ENCODE results near the gene EXOC3L1.

GRCh38 chr16:67187175-67187890 is 2.6 kb downstream of the EXOC3L1 start:
- TF ChIP-seq MAFK (IDR thresholded peaks at IDR 0.05; ENCODE audit: low read depth, low read length) (no peak), POLR2A (IDR thresholded peaks at IDR 0.05; ENCODE audit: low read depth, low read length) (no peak), CTCF (conservative IDR thresholded peaks at IDR 0.05; ENCODE audit: low read depth, low read length) (no peak), MXI1 (IDR thresholded peaks at IDR 0.05; ENCODE audit: borderline replicate concordance, low read depth, low read length) (no peak), RAD21 (IDR thresholded peaks at IDR 0.05; ENCODE audit: low read length) (no peak), USF2 (IDR thresholded peaks at IDR 0.05; ENCODE audit: low read depth, low read length) (no peak), CEBPB (IDR thresholded peaks at IDR 0.05; ENCODE audit: low read depth, low read length) (no peak), RCOR1 (IDR thresholded peaks at IDR 0.05; ENCODE audit: insufficient replicate concordance, low read length) (no peak), BHLHE40 (IDR thresholded peaks at IDR 0.05; ENCODE audit: low read depth, low read length) (no peak), RFX5 (IDR thresholded peaks at IDR 0.05; ENCODE audit: low read depth, low read length) (no peak), SMC3 (IDR thresholded peaks at IDR 0.05; ENCODE audit: low read depth, low read length) (no peak), FOS (IDR thresholded peaks at IDR 0.05; ENCODE audit: low read depth, low read length) (no peak)
- TF ChIP-seq, protein P1, sequence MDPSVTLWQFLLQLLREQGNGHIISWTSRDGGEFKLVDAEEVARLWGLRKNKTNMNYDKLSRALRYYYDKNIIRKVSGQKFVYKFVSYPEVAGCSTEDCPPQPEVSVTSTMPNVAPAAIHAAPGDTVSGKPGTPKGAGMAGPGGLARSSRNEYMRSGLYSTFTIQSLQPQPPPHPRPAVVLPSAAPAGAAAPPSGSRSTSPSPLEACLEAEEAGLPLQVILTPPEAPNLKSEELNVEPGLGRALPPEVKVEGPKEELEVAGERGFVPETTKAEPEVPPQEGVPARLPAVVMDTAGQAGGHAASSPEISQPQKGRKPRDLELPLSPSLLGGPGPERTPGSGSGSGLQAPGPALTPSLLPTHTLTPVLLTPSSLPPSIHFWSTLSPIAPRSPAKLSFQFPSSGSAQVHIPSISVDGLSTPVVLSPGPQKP (IDR thresholded peaks at IDR 0.05; ENCODE audit: borderline replicate concordance, low read depth, low read length), result no peak
